Tibial nerve (tissue), 4 donors: ENCODE measurements around the gene ERBB4. TPM values are rescaled to one million over a fixed set of nuclear protein-coding genes. Genes with fewer than 3 reads are reported as not detected.

Source experiments
- DNase-seq, 2 donors: peaks; one replicate each; pipeline ENCODE4 v3.0.0-alpha.2; 2019; ENCODE audit warnings: low spot score in 2 of 2
- H3K27ac ChIP-seq, 4 donors: fragments of 200-600 bp; sonication (generic) in 3 of 4; one replicate each; pipeline ENCODE4 v1.5.1; 2017 to 2019; ENCODE audit warnings: mild to moderate bottlenecking in 1 of 4
- H3K27me3 ChIP-seq, 2 donors: fragments of 200-600 bp; sonication (generic) in 1 of 2; one replicate each; pipeline versions ENCODE4 v1.5.1 to v1.6.0; 2017 to 2019
- H3K36me3 ChIP-seq, 3 donors: fragments of 200-600 bp; sonication (generic); one replicate each; pipeline ENCODE4 v1.5.1; 2018 to 2019
- H3K4me1 ChIP-seq, 4 donors: fragments of 200-600 bp; sonication (generic) in 3 of 4; one replicate each; pipeline ENCODE4 v1.5.1; 2017 to 2019
- H3K4me3 ChIP-seq, 4 donors: fragments of 200-600 bp; sonication (generic) in 3 of 4; one replicate each; pipeline ENCODE4 v1.5.1; 2017 to 2019; ENCODE audit warnings: mild to moderate bottlenecking in 1 of 4, moderate library complexity in 1 of 4
- H3K9me3 ChIP-seq, 4 donors: fragments of 200-600 bp; sonication (generic) in 3 of 4; one replicate each; pipeline ENCODE4 v1.5.1; 2017 to 2019
- CTCF ChIP-seq, 5 experiments: fragments of 200-600 bp in 3 of 5; fragments of 450-650 bp in 2 of 5; sonication (generic) in 3 of 5; IDR thresholded peaks; one replicate each; pipeline ENCODE4 v1.5.1; 2016 to 2019; ENCODE audit warnings: antibody characterized with exemption in 5 of 5, mild to moderate bottlenecking in 3 of 5, moderate library complexity in 2 of 5
- EP300 ChIP-seq, 2 donors: sonication (generic); formaldehyde crosslinking; IDR thresholded peaks; one replicate each; pipeline ENCODE4 v1.6.1; 2017; ENCODE audit warnings: antibody characterized with exemption in 2 of 2, mild to moderate bottlenecking in 1 of 2
- POLR2A ChIP-seq, 2 donors: fragments of 450-650 bp; IDR thresholded peaks; one replicate each; pipeline ENCODE4 v1.6.1; 2017; ENCODE audit warnings: antibody characterized with exemption in 2 of 2, mild to moderate bottlenecking in 2 of 2, moderate library complexity in 2 of 2
- WGBS, 2 donors: methylation state at CpG; one replicate each; pipeline ENCODE4 v1.1.5; 2018; 5-methylcytosine and 5-hydroxymethylcytosine counted together
- total RNA-seq, 4 donors: library from RNA; depleted of rRNA; stranded (reverse); fragments of >200 nt; gene quantifications; one replicate each; pipeline ENCODE4 v1.1.0, GENCODE V29; 2016

The ERBB4 gene
- total RNA-seq, 4 donors from 2014 or later, result 2.4 to 3.3 (median 2.9) TPM

GRCh38 chr2:212226114-212226513 lies 312.5 kb downstream of the ERBB4 start:
- no peak overlapping the region for H3K27ac ChIP-seq
- 75 to 82% methylated on average over 1 of the region's 1 CpG for WGBS, 2 donors
- H3K36me3 ChIP-seq, result no peaks in the 10 kb centered on the region
- TF ChIP-seq EP300 (IDR thresholded peaks at IDR 0.05), result no peak
- TF ChIP-seq CTCF (IDR thresholded peaks at IDR 0.05), result no peak
- TF ChIP-seq POLR2A (IDR thresholded peaks at IDR 0.05), result no peak
- no peak for DNase-seq
- H3K4me1 ChIP-seq, result peaks cover 0 to 9% (median 1%) of the 10 kb centered on the region in 4 donors
- no peak overlapping the region for H3K4me3 ChIP-seq
- no peaks in the 10 kb centered on the region for H3K27me3 ChIP-seq
- H3K9me3 ChIP-seq, result no peaks in the 10 kb centered on the region

GRCh38 chr2:212223696-212224095 lies 314.9 kb downstream of the ERBB4 start:
- no peak for DNase-seq
- H3K27me3 ChIP-seq, result no peaks in the 10 kb centered on the region
- no peaks in the 10 kb centered on the region for H3K9me3 ChIP-seq
- peaks cover 0 to 9% (median 1%) of the 10 kb centered on the region in 4 donors for H3K4me1 ChIP-seq
- no peaks in the 10 kb centered on the region for H3K36me3 ChIP-seq
- WGBS, 2 donors, result 64 to 68% methylated on average over 2 of the region's 2 CpGs
- no peak overlapping the region for H3K4me3 ChIP-seq
- H3K27ac ChIP-seq, result no peak overlapping the region
- TF ChIP-seq POLR2A (IDR thresholded peaks at IDR 0.05) (no peak), EP300 (IDR thresholded peaks at IDR 0.05) (no peak), CTCF (IDR thresholded peaks at IDR 0.05) (no peak)

GRCh38 chr2:212213191-212213590 lies 325.4 kb downstream of the ERBB4 start:
- no peak for TF ChIP-seq POLR2A (IDR thresholded peaks at IDR 0.05)
- TF ChIP-seq EP300 (IDR thresholded peaks at IDR 0.05), result no peak
- no peak for TF ChIP-seq CTCF (IDR thresholded peaks at IDR 0.05)
- Histone ChIP-seq H3K27me3 (no peaks in the 10 kb centered on the region), H3K36me3 (no peaks in the 10 kb centered on the region), H3K4me1 (no peaks in the 10 kb centered on the region), H3K9me3 (peaks cover 0 to 3% (median 0%) of the 10 kb centered on the region in 4 donors), H3K4me3 (no peak overlapping the region), H3K27ac (no peak overlapping the region)
- DNase-seq, result no peak
- WGBS, 2 donors, result 69 to 73% methylated on average over 1 of the region's 1 CpG

GRCh38 chr2:212208467-212208866 lies 330.1 kb downstream of the ERBB4 start:
- DNase-seq, result no peak

GRCh38 chr2:212197776-212198175 lies 340.8 kb downstream of the ERBB4 start:
- WGBS, 2 donors, result 77 to 83% methylated on average over 1 of the region's 1 CpG

More at GRCh38 chr2:212208467-212208866, 330.1 kb downstream of the ERBB4 start:
- H3K27ac ChIP-seq, result no peak overlapping the region
- no peak for TF ChIP-seq EP300 (IDR thresholded peaks at IDR 0.05)
- TF ChIP-seq CTCF (IDR thresholded peaks at IDR 0.05), result no peak
- TF ChIP-seq POLR2A (IDR thresholded peaks at IDR 0.05), result no peak
- no peaks in the 10 kb centered on the region for H3K4me1 ChIP-seq
- peaks cover 0 to 2% of the 10 kb centered on the region in 2 donors for H3K27me3 ChIP-seq
- no peaks in the 10 kb centered on the region for H3K9me3 ChIP-seq
- no peak overlapping the region for H3K4me3 ChIP-seq
- H3K36me3 ChIP-seq, result no peaks in the 10 kb centered on the region
- WGBS, 2 donors, result 58 to 69% methylated on average over 1 of the region's 1 CpG

More at GRCh38 chr2:212197776-212198175, 340.8 kb downstream of the ERBB4 start:
- no peaks in the 10 kb centered on the region for H3K4me1 ChIP-seq
- no peak overlapping the region for H3K27ac ChIP-seq
- H3K4me3 ChIP-seq, result no peak overlapping the region
- H3K27me3 ChIP-seq, result no peaks in the 10 kb centered on the region
- no peaks in the 10 kb centered on the region for H3K36me3 ChIP-seq
- DNase-seq, result no peak
- no peak for TF ChIP-seq EP300 (IDR thresholded peaks at IDR 0.05)
- TF ChIP-seq POLR2A (IDR thresholded peaks at IDR 0.05), result no peak
- no peak for TF ChIP-seq CTCF (IDR thresholded peaks at IDR 0.05)
- H3K9me3 ChIP-seq, result no peaks in the 10 kb centered on the region
